Activated CD8-positive, alpha-beta T cell treated with anti-CD3 and anti-CD28 coated beads, Interleukin-2, amount 10 ng/mL, durations not matched to agents 7 days and 5 days (primary cell): ENCODE data around the gene KIAA1614. TPM values are rescaled to one million over a fixed set of nuclear protein-coding genes. Genes with fewer than 3 reads are reported as not detected.

Experiments used
- ATAC-seq: fragments of 150-1000 bp; cut with Tn5 transposase; one replicate; pipeline ENCODE4 v1.10.0; 2021; ENCODE audit warnings: moderate library complexity
- CTCF ChIA-PET: fragments of 350-600 bp; sonication (Branson Sonifier 250); formaldehyde crosslinking; loops from one replicate; lab custom pipeline; 2021; ENCODE audit warnings: antibody characterized with exemption; lab: Charles Lee
- POLR2A ChIA-PET: fragments of 350-600 bp; sonication (Branson Sonifier 250); formaldehyde crosslinking; loops from one replicate; lab custom pipeline; 2021; ENCODE audit warnings: antibody characterized with exemption; lab: Charles Lee
- DNase-seq: peaks from one replicate; pipeline ENCODE4 v3.0.0-alpha.2; 2020
- H3K27ac Mint-ChIP-seq: one replicate; pipeline ENCODE4 v1.8.0; 2021; ENCODE audit warnings: mild to moderate bottlenecking, mixed read lengths
- H3K27me3 Mint-ChIP-seq: one replicate; pipeline ENCODE4 v1.8.0; 2021; ENCODE audit warnings: low read depth, mixed read lengths
- H3K36me3 Mint-ChIP-seq: one replicate; pipeline ENCODE4 v1.8.0; 2021; ENCODE audit warnings: low read depth, mixed read lengths
- H3K4me1 Mint-ChIP-seq: one replicate; pipeline ENCODE4 v1.8.0; 2021; ENCODE audit warnings: low read depth, mixed read lengths
- H3K4me3 Mint-ChIP-seq: one replicate; pipeline ENCODE4 v1.8.0; 2021; ENCODE audit warnings: mild to moderate bottlenecking, mixed read lengths
- H3K9me3 Mint-ChIP-seq: one replicate; pipeline ENCODE4 v1.8.0; 2022; ENCODE audit warnings: mixed read lengths; ENCODE audit not compliant: insufficient read depth
- total RNA-seq, 2 experiments: library from RNA; stranded (reverse); gene quantifications; one replicate each; pipeline ENCODE4 v1.2.3, GENCODE V29; 2021

KIAA1614 gene
- total RNA-seq, 2 experiments from 2014 or later: 0.13 to 0.21 TPM

GRCh38 chr1:180930687-180931086 is 18.0 kb downstream of the KIAA1614 start:
- CTCF ChIA-PET: interaction anchor here (0.7 kb wide), 1 partner anchor 12 kb away, joined by 4 read pairs; no protein-coding TSS in a partner anchor
- Mint-ChIP-seq H3K4me1 (peaks cover 19% of the 10 kb centered on the region), H3K36me3 (no peaks in the 10 kb centered on the region), H3K9me3 (no peaks in the 10 kb centered on the region), H3K27me3 (no peaks in the 10 kb centered on the region), H3K4me3 (no peak overlapping the region), H3K27ac (no peak overlapping the region)
- no peak for DNase-seq
- POLR2A ChIA-PET: interaction anchor here (0.6 kb wide), 1 partner anchor 91 kb away, joined by 3 read pairs; no protein-coding TSS in a partner anchor
- ATAC-seq: no peak

- DNase-seq (no peak), ATAC-seq (no peak)
- ChIA-PET POLR2A (no interaction called here), CTCF (no interaction called here)
- Mint-ChIP-seq H3K36me3 (no peaks in the 10 kb centered on the region), H3K27ac (no peak overlapping the region), H3K27me3 (no peaks in the 10 kb centered on the region), H3K4me3 (no peak overlapping the region), H3K9me3 (no peaks in the 10 kb centered on the region), H3K4me1 (peaks cover 14% of the 10 kb centered on the region)
Observed at GRCh38 chr1:180931529-180931928, 18.8 kb downstream of the KIAA1614 start.

- ATAC-seq (no peak), DNase-seq (no peak)
- POLR2A ChIA-PET: no interaction called here
- Mint-ChIP-seq H3K27me3 (no peaks in the 10 kb centered on the region), H3K4me3 (no peak overlapping the region), H3K4me1 (peaks cover 10% of the 10 kb centered on the region), H3K36me3 (no peaks in the 10 kb centered on the region), H3K27ac (no peak overlapping the region), H3K9me3 (no peaks in the 10 kb centered on the region)
- CTCF ChIA-PET: no interaction called here
Observed at GRCh38 chr1:180932378-180932777, 19.7 kb downstream of the KIAA1614 start.

- H3K27ac Mint-ChIP-seq: no peak overlapping the region
- peaks cover 16% of the 10 kb centered on the region for H3K4me1 Mint-ChIP-seq
- no peak overlapping the region for H3K4me3 Mint-ChIP-seq
- DNase-seq (no peak), ATAC-seq (no peak)
- ChIA-PET CTCF (no interaction called here), POLR2A (no interaction called here)
- no peaks in the 10 kb centered on the region for H3K27me3 Mint-ChIP-seq
- H3K9me3 Mint-ChIP-seq: no peaks in the 10 kb centered on the region
- no peaks in the 10 kb centered on the region for H3K36me3 Mint-ChIP-seq
Observed at GRCh38 chr1:180933141-180933540, 20.4 kb downstream of the KIAA1614 start.

- no peak for DNase-seq
- H3K9me3 Mint-ChIP-seq: no peaks in the 10 kb centered on the region
- no peaks in the 10 kb centered on the region for H3K27me3 Mint-ChIP-seq
Observed at GRCh38 chr1:180934563-180934962, 21.9 kb downstream of the KIAA1614 start.

GRCh38 chr1:180935326-180936109 is 22.8 kb downstream of the KIAA1614 start:
- ATAC-seq (no peak), DNase-seq (no peak)
- H3K4me3 Mint-ChIP-seq: no peak overlapping the region
- H3K27ac Mint-ChIP-seq: no peak overlapping the region
- no peaks in the 10 kb centered on the region for H3K9me3 Mint-ChIP-seq
- CTCF ChIA-PET: no interaction called here
- H3K27me3 Mint-ChIP-seq: no peaks in the 10 kb centered on the region
- H3K4me1 Mint-ChIP-seq: peaks cover 19% of the 10 kb centered on the region
- POLR2A ChIA-PET: no interaction called here
- H3K36me3 Mint-ChIP-seq: no peaks in the 10 kb centered on the region

More at GRCh38 chr1:180934563-180934962, 21.9 kb downstream of the KIAA1614 start:
- Mint-ChIP-seq H3K4me1 (peaks cover 19% of the 10 kb centered on the region), H3K27ac (no peak overlapping the region), H3K4me3 (no peak overlapping the region), H3K36me3 (no peaks in the 10 kb centered on the region)
- ChIA-PET POLR2A (interaction anchor here (0.6 kb wide), 1 partner anchor 121 kb away, joined by 4 read pairs; no protein-coding TSS in a partner anchor), CTCF (no interaction called here)
- no peak for ATAC-seq

- ChIA-PET CTCF (no interaction called here), POLR2A (no interaction called here)
- Mint-ChIP-seq H3K4me1 (peaks cover 19% of the 10 kb centered on the region), H3K4me3 (no peak overlapping the region), H3K9me3 (no peaks in the 10 kb centered on the region), H3K36me3 (no peaks in the 10 kb centered on the region), H3K27ac (no peak overlapping the region), H3K27me3 (no peaks in the 10 kb centered on the region)
- DNase-seq (no peak), ATAC-seq (no peak)
Observed at GRCh38 chr1:180936110-180937011, 23.7 kb downstream of the KIAA1614 start.

- Mint-ChIP-seq H3K27ac (no peak overlapping the region), H3K27me3 (no peaks in the 10 kb centered on the region), H3K36me3 (no peaks in the 10 kb centered on the region), H3K4me1 (peaks cover 19% of the 10 kb centered on the region), H3K9me3 (no peaks in the 10 kb centered on the region), H3K4me3 (no peak overlapping the region)
- DNase-seq (no peak), ATAC-seq (no peak)
- ChIA-PET POLR2A (no interaction called here), CTCF (no interaction called here)
Observed at GRCh38 chr1:180937012-180937372, 24.3 kb downstream of the KIAA1614 start.

GRCh38 chr1:180937624-180938225 is 25.0 kb downstream of the KIAA1614 start:
- ATAC-seq: no peak
- no peaks in the 10 kb centered on the region for H3K9me3 Mint-ChIP-seq
- peaks cover 19% of the 10 kb centered on the region for H3K4me1 Mint-ChIP-seq
- H3K27me3 Mint-ChIP-seq: no peaks in the 10 kb centered on the region
- ChIA-PET POLR2A (interaction anchor here (0.9 kb wide), 1 partner anchor 56 kb away, joined by 3 read pairs; no protein-coding TSS in a partner anchor), CTCF (interaction anchor here (1.5 kb wide), 1 partner anchor 56 kb away, joined by 4 read pairs; no protein-coding TSS in a partner anchor)
- H3K4me3 Mint-ChIP-seq: no peak overlapping the region
- no peaks in the 10 kb centered on the region for H3K36me3 Mint-ChIP-seq
- DNase-seq: no peak
- H3K27ac Mint-ChIP-seq: peak overlapping the region; percentile 52

GRCh38 chr1:180939073-180939710 is 26.5 kb downstream of the KIAA1614 start:
- ChIA-PET POLR2A (no interaction called here), CTCF (interaction anchor here (1.5 kb wide), 1 partner anchor 57 kb away, joined by 4 read pairs; no protein-coding TSS in a partner anchor)
- DNase-seq (no peak), ATAC-seq (no peak)
- Mint-ChIP-seq H3K27ac (no peak overlapping the region), H3K4me1 (peaks cover 18% of the 10 kb centered on the region), H3K4me3 (no peak overlapping the region), H3K9me3 (no peaks in the 10 kb centered on the region), H3K36me3 (no peaks in the 10 kb centered on the region), H3K27me3 (no peaks in the 10 kb centered on the region)

GRCh38 chr1:180939711-180940103 is 27.0 kb downstream of the KIAA1614 start:
- Mint-ChIP-seq H3K4me3 (no peak overlapping the region), H3K36me3 (no peaks in the 10 kb centered on the region), H3K27ac (no peak overlapping the region), H3K27me3 (no peaks in the 10 kb centered on the region), H3K4me1 (peaks cover 13% of the 10 kb centered on the region), H3K9me3 (no peaks in the 10 kb centered on the region)
- DNase-seq (no peak), ATAC-seq (no peak)
- CTCF ChIA-PET: no interaction called here
- POLR2A ChIA-PET: no interaction called here
